Left renal pelvis (tissue), 4 donors: ENCODE measurements around the gene GALNT2. TPM values are rescaled to one million over a fixed set of nuclear protein-coding genes. Genes with fewer than 3 reads are reported as not detected.

Experiments
- DNase-seq, 4 donors: peaks; one replicate each; pipeline ENCODE4 v3.0.0-alpha.2; 2013; ENCODE audit warnings: low read depth in 4 of 4, low spot score in 3 of 4
- polyA plus RNA-seq, 4 donors: library from polyadenylated mRNA; unstranded; fragments of 120-200 nt; gene quantifications; one replicate each; pipeline ENCODE4 v1.2.1, GENCODE V29; 2013; ENCODE audit not compliant: insufficient read length in 4 of 4

The GALNT2 gene
- polyA plus RNA-seq, 4 donors: 48.2 to 58.4 (median 55.8) TPM

GRCh38 chr1:230267338-230268065, 200.5 kb downstream of the GALNT2 start:
- DNase-seq: no peak

GRCh38 chr1:230268371-230269170, 201.5 kb downstream of the GALNT2 start:
- DNase-seq: peak in 3 of 4 donors; percentile 29 to 49 (median 43)

DNA sequence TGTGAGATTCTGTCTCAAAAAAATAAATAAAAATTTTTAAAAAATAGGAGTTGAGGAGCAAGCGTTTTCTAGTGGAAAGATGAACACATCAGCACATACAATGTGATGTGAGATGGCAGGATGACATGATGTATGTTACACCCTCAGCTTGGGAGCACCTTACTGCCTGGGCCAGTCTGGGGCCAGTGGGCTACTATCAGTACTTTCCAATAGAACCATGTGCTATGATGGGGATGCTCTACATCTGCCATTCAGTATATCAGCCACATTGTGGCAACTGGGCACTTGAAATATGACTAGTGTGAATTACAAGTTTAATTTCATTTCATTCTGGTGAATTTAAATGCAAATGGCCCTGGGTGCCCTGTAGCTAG, 203.1 kb downstream of the GALNT2 start:
- DNase-seq: no peak

DNA sequence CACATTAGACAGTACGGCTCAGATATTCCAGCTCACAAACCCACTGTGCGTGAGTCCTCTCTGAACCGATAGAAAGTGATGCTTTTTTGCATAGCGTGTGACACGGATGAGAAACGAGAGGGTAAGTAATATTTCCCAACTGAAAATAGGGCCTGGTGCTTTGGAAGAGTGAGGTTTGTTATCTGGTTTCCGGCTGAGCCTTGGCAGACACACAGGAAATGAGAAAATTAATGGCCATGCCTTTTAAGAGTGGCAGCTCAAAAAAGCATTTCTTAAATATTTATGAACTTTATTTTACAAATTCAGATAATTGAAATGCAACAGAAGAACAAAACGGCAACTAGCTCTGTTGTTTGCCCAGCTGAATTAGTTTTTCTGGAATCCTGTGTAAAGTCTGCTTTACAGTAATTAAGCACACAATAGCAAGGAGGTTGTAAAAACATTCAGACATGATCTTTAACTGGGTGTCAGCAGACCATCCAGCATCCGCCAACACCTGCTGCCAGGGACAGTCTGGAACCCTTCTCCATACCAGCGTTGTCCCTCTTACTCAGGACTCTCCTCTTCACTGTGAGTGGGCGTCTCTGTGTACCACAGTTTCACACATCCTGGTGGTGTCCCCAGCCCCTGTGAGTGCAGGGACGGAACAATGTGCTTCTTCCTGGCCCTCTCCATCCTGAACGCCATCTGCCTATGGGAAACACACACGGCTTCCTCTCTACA, 203.7 kb downstream of the GALNT2 start:
- DNase-seq: no peak

GRCh38 chr1:230271300-230272035, 204.4 kb downstream of the GALNT2 start:
- no peak for DNase-seq

DNA sequence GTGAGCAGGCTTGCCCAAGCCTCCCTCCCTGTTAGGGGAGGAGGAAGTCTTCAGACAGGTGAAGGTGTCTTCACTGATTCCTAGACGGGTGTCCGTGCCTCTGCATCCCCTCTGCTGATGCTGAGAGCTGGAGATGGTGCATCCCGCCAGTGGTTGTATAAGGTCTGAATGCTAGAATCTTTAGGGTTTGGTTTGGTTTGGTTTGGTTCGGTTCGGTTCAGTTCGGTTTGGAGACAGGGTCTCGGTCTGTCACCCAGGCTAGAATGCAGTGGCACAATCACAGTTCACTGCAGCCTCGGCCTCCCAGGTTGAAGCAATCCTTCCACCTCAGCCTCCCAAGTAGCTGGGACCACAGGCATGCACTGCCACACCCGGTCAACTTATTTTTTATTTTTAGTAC, 205.5 kb downstream of the GALNT2 start:
- no peak for DNase-seq

DNA sequence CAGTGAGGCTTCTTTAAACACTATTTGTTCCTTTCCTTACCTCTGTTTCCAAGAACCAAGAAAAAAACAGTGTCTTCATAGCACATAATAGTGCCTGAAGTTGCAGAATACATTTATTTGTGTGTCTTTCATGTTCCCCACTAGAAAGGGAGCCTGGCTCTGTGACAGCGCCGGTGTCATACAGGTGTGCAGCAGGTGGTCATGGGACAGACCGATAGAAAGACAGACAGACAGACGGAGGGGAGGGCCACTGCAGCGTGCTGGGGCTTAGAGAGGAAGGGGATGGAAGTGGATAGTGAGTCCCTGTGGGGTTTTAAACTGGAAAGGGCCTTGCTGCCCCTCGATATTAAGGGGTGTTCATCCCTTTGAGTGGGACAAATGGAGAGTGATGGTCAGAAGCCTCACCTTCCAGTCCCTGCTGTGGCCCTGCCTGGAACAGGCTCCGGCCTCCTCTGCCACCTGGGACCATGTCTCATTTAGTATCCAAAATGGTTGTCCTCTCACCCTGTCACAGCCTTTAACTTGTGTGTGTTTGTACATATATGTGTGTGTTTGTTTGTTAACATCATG, 206.2 kb downstream of the GALNT2 start:
- DNase-seq: no peak

- DNase-seq: no peak
Measured at GRCh38 chr1:230274254-230274653, 207.2 kb downstream of the GALNT2 start.

DNA sequence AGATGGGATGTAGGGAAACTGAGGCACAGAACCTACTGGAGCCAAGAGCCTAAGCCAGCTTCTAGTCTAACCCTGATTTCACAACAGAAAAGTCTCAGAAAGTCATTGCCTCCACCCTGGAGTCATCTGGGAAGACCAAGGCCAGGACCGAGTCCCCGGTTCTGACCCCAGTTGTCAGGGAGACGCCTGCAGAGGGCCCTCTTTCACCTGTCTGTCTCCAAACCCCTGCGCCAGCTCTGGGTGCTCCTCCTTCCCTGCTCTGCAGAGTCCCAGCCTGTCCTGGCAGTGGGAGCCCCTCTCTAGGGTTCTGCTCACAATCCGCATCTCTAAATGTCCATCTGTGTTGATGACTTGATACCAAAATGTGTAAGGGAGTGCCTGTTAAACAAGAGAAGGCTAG, 209.4 kb downstream of the GALNT2 start:
- no peak for DNase-seq

DNA sequence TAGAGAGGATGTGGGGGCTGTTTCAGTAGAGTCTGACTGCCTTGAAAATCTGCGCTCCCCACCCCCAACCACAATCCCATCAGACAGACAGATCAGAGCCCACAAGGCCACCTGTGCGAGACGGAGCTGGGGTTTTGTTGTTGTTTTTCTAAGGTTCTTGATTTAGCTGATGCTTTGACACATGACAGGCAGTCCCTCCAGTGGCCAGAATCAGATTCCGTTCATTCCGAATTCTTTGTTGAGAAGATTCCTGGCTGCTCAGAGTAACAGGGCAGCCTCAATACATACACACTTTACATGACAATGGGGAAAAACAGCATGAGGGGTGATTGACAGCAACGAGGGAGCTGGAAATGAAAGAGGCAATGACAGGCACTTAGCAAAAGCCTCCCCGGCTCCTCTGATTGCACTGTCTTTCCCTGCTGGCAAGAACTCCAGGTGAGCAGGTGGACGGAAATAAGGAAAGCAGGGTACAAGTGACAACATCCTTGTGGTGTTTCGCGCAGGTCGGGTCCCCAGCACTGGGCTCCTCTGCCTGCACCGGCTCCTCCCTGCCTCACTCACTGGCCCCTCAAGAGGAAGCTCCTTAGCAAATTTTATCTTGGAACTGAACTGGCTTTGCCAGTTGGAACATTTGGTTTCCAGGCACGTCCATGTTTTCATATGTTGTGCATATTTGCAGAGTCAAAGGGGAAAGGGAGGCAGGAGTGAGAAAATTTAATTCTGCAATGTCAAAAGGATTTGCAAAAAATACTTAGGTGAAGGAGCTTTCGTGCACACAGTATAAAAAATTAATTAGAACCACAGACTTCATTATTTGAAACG, 210.4 kb downstream of the GALNT2 start:
- DNase-seq: no peak

DNA sequence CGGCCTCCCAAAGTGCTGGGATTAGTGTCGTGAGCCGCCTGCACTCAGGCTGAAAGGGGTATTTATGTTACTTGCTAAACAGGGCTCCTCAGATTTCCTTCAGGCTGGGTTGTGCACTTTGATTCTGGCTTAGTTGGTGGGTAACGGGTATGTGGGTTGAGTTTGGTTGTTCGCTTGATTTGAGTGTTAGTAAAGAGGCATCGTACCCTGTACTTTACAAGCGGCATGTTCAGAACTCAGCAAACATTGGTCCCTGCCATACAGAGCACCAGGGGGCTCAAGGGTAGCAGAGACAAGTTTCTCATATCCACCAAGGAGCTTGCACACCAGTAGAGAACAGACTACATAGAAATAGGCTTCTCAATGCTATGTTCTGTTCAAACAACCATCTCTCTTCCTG, 211.3 kb downstream of the GALNT2 start:
- no peak for DNase-seq

DNA sequence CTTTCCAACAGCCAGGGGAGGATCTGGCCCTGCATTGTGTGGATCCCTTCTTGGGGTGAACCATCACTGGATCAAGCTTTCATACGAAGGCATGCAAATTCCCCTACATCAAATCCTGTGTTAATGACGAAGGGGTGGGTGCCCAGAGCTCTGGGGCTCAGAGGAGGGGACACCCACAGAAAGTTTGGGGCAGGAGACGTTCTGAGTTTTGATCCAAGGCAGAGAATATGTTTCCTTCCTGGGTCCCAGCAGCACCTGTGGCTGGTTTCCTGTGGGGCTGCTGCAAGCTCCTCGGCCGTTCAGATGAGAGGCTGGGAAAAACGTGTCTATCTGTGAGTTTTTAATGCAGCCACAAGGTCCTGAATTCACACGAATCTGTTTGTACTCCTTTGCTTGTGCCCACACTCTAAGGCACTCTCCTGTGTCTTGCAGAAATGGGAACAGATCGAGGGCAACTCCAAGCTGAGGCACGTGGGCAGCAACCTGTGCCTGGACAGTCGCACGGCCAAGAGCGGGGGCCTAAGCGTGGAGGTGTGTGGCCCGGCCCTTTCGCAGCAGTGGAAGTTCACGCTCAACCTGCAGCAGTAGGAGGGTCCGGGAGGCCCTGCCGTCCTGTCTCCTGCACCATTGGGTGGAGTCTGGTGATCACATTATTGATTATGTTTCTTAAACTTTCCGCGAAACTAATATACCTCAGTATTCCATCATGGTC, 212.0 kb downstream of the GALNT2 start:
- DNase-seq: no peak

- no peak for DNase-seq
Measured at GRCh38 chr1:230279583-230279945, 212.5 kb downstream of the GALNT2 start.

DNA sequence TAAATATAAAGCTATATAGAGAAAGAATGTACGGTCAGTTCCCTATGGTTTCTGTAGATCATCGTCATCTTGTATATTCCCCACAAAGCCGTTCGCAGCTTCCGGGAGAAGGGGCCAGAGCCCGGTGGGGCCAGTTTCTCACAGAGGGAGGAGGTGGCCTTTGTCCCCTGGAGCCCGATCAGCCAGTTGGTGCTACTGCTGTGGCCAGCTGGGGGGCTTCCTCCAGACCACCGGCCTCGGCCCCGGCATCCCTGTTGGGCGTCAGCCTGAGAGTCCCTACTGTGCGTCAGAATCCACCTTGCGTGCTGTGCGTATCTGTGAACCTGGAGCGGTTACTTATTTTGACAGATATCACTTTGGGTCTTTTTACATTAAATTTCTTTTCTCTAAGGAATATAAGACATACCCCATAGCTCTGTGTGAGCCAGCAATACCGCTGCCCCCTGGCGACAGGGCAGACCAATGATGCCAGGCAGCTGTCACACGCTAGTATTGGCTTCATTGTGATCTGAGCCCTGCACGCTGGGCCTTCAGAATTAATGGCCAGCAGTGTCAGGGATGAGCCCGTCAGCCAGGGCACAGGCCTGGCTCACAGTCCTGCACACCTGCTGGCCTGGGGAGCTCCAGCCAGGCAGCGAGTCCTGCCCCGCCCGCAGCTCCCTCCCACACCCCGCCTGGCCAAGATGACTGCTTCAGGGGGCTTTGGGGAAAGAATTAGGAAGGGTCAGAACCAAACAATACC, 213.2 kb downstream of the GALNT2 start:
- DNase-seq: no peak

DNA sequence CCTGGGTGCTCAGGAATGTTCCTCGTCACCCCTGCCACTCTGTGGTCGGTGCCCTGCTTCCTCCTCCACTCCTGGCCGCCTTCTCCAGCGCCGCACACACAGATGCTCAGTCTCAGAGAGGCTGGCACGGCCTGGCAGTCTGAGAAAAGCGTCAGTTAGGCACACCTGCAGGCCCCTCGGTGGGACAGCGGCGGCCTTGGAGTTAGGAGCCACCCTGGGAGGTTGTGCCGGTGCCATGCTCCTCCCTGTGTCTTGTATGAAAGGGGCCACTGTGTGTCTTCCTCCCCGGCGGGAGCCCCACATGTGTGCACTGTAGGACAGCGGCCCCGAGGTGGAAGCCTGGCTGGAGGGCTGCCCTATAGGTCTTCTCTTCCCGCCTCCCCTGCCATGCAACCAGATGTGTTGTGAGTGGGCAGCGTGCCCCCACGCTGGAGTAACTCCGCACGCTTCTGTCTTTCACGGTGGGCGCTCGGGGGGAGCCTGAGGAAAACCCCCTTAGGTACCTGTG, 213.9 kb downstream of the GALNT2 start:
- no peak for DNase-seq

- DNase-seq: no peak
Measured at GRCh38 chr1:230281556-230281955, 214.5 kb downstream of the GALNT2 start.

DNA sequence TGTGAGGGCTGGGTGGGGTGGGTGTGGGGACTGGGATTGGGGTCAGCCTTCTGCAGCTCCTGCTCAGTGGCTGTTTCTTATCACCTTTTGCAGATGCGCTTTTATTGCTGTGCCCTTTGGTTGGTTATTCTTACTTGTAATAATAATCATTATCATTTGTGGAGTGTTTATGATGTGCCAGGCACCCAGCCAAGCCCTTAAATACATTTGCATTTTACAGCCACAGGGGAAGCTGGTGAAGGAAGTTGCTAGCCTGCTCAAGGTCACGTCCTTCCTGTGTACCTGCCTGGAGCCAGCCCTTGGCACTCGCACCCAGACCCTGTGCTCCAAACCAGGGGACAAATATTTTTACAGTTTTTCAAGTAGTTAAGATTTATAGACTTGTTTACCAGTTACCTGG, 215.1 kb downstream of the GALNT2 start:
- DNase-seq: no peak

DNA sequence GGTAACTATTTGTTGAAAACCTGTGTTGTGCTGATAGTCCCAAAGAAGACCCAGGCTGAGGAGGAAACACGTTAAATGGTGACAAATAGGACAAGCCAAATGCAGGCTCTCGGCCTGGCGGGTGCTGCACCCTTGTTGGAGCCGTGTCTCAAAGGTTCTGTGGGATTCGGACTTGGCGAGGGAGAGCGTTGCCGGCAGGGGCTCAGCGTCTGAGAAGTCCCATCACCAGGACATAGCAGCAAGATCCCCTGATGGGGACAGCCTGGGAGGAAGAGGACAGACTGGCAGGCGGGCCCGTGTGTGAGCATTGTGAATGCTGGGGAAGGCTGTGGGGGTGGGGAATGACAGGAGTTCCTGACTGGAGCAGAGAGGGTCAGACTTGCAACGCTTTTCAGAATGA, 216.6 kb downstream of the GALNT2 start:
- DNase-seq: no peak
